Activated CD4-positive, alpha-beta T cell treated with anti-CD3 and anti-CD28 coated beads for 36 hours (primary cell): ENCODE measurements around the gene ATP8B2. TPM values are rescaled to one million over a fixed set of nuclear protein-coding genes. Genes with fewer than 3 reads are reported as not detected.

ENCODE experiments used
- ATAC-seq: fragments of 200-7000 bp; cut with Tn5 transposase; one replicate; pipeline ENCODE4 v1.10.0; 2021; ENCODE audit warnings: mild to moderate bottlenecking, moderate library complexity
- CTCF ChIA-PET: fragments of 350-600 bp; sonication (Branson Sonifier 250); formaldehyde crosslinking; loops from one replicate; lab custom pipeline; 2021; ENCODE audit warnings: antibody characterized with exemption; lab: Charles Lee
- POLR2A ChIA-PET: fragments of 350-600 bp; sonication (Branson Sonifier 250); formaldehyde crosslinking; loops from one replicate; lab custom pipeline; 2021; ENCODE audit warnings: antibody characterized with exemption, inconsistent platforms; lab: Charles Lee
- DNase-seq: peaks from one replicate; pipeline ENCODE4 v3.0.0-alpha.2; 2020
- H3K27ac Mint-ChIP-seq: one replicate; pipeline ENCODE4 v1.8.0; 2021; ENCODE audit warnings: mixed read lengths
- H3K27me3 Mint-ChIP-seq: one replicate; pipeline ENCODE4 v1.8.0; 2021; ENCODE audit warnings: mixed read lengths
- H3K36me3 Mint-ChIP-seq: one replicate; pipeline ENCODE4 v1.8.0; 2021; ENCODE audit warnings: low read depth, mixed read lengths
- H3K4me1 Mint-ChIP-seq: one replicate; pipeline ENCODE4 v1.8.0; 2021; ENCODE audit warnings: mixed read lengths
- H3K4me3 Mint-ChIP-seq: one replicate; pipeline ENCODE4 v1.8.0; 2021; ENCODE audit warnings: mild to moderate bottlenecking, moderate library complexity, mixed read lengths
- H3K9me3 Mint-ChIP-seq: one replicate; pipeline ENCODE4 v1.8.0; 2021; ENCODE audit warnings: low read depth, mixed read lengths
- intact Hi-C, 2 experiments: fragments of 100-400 bp; cut with DNase I in 1 of 2; cut with micrococcal nuclease in 1 of 2; formaldehyde crosslinking; loops; one replicate each; pipeline versions ENCODE4 v1.14.2 to v1.15.1; 2022 to 2024; cut with DNase I, micrococcal nuclease
- total RNA-seq, 2 experiments: library from RNA; stranded (reverse); gene quantifications; one replicate each; pipeline ENCODE4 v1.2.3, GENCODE V29; 2021

ATP8B2 gene
- total RNA-seq, 2 experiments from 2014 or later: 48.2 TPM

- ChIA-PET POLR2A (interaction anchor here (0.6 kb wide), 1 partner anchor 15 kb away, joined by 4 read pairs; no protein-coding TSS in a partner anchor), CTCF (interaction anchor here (0.6 to 14.8 kb wide), 3 partner anchors 13 to 1780 kb away, joined by 3 to 163 read pairs (median 3); no protein-coding TSS in a partner anchor)
- DNase-seq (peak; percentile 19), ATAC-seq (no peak)
- peaks cover 55% of the 10 kb centered on the region for H3K4me1 Mint-ChIP-seq
- no peaks in the 10 kb centered on the region for H3K27me3 Mint-ChIP-seq
- no peak overlapping the region for H3K27ac Mint-ChIP-seq
- intact Hi-C loops: no loop called here
- peaks cover 41% of the 10 kb centered on the region for H3K36me3 Mint-ChIP-seq
- H3K4me3 Mint-ChIP-seq: no peak overlapping the region
- H3K9me3 Mint-ChIP-seq: no peaks in the 10 kb centered on the region
Observed at GRCh38 chr1:154348429-154349076, 23.2 kb downstream of the ATP8B2 start.

GRCh38 chr1:154349121-154349520 lies 23.8 kb downstream of the ATP8B2 start:
- no peaks in the 10 kb centered on the region for H3K27me3 Mint-ChIP-seq
- DNase-seq: no peak
- H3K9me3 Mint-ChIP-seq: no peaks in the 10 kb centered on the region
- peaks cover 55% of the 10 kb centered on the region for H3K4me1 Mint-ChIP-seq
- POLR2A ChIA-PET: no interaction called here
- CTCF ChIA-PET: interaction anchor here (0.6 to 14.8 kb wide), 5 partner anchors 13 to 1779 kb away, joined by 3 to 163 read pairs (median 3); no protein-coding TSS in a partner anchor
- H3K36me3 Mint-ChIP-seq: peaks cover 37% of the 10 kb centered on the region
- ATAC-seq: no peak
- no peak overlapping the region for H3K4me3 Mint-ChIP-seq
- no peak overlapping the region for H3K27ac Mint-ChIP-seq
- intact Hi-C loops: no loop called here

GRCh38 chr1:154350383-154350782 lies 25.1 kb downstream of the ATP8B2 start:
- ATAC-seq (no peak), DNase-seq (no peak)
- no peak overlapping the region for H3K4me3 Mint-ChIP-seq
- no peaks in the 10 kb centered on the region for H3K9me3 Mint-ChIP-seq
- intact Hi-C loops: loop anchor here (5.0 to 10.0 kb wide), 3 partner anchors 52 to 194 kb away; no protein-coding TSS in a partner anchor
- POLR2A ChIA-PET: no interaction called here
- no peaks in the 10 kb centered on the region for H3K27me3 Mint-ChIP-seq
- peaks cover 49% of the 10 kb centered on the region for H3K4me1 Mint-ChIP-seq
- CTCF ChIA-PET: interaction anchor here (1.5 to 14.8 kb wide), 2 partner anchors 14 to 151 kb away, joined by 3 to 163 read pairs; no protein-coding TSS in a partner anchor
- H3K36me3 Mint-ChIP-seq: peaks cover 27% of the 10 kb centered on the region
- H3K27ac Mint-ChIP-seq: no peak overlapping the region

GRCh38 chr1:154351363-154352068 lies 26.2 kb downstream of the ATP8B2 start:
- Mint-ChIP-seq H3K36me3 (peaks cover 19% of the 10 kb centered on the region), H3K27me3 (no peaks in the 10 kb centered on the region), H3K4me1 (peaks cover 38% of the 10 kb centered on the region), H3K9me3 (no peaks in the 10 kb centered on the region), H3K27ac (no peak overlapping the region), H3K4me3 (no peak overlapping the region)
- ATAC-seq (no peak), DNase-seq (no peak)
- POLR2A ChIA-PET: interaction anchor here (1.4 kb wide), 1 partner anchor 10 kb away, joined by 3 read pairs; no protein-coding TSS in a partner anchor
- intact Hi-C loops: loop anchor here (2.0 to 10.0 kb wide), 5 partner anchors 51 to 193 kb away; no protein-coding TSS in a partner anchor
- CTCF ChIA-PET: interaction anchor here (0.7 to 14.8 kb wide), 4 partner anchors 16 to 383 kb away, joined by 3 to 163 read pairs (median 3); no protein-coding TSS in a partner anchor

GRCh38 chr1:154352245-154352580 lies 26.9 kb downstream of the ATP8B2 start:
- Mint-ChIP-seq H3K4me1 (peaks cover 35% of the 10 kb centered on the region), H3K9me3 (no peaks in the 10 kb centered on the region), H3K4me3 (peak overlapping the region; percentile 72), H3K36me3 (peaks cover 14% of the 10 kb centered on the region), H3K27ac (peak overlapping the region; percentile 81), H3K27me3 (no peaks in the 10 kb centered on the region)
- DNase-seq (no peak), ATAC-seq (no peak)
- intact Hi-C loops: loop anchor here (2.0 to 10.0 kb wide), 5 partner anchors 50 to 193 kb away; no protein-coding TSS in a partner anchor
- CTCF ChIA-PET: interaction anchor here (0.6 to 14.8 kb wide), 7 partner anchors 8 to 158 kb away, joined by 3 to 163 read pairs (median 3); no protein-coding TSS in a partner anchor
- POLR2A ChIA-PET: interaction anchor here (0.5 to 1.4 kb wide), 2 partner anchors 9 to 87 kb away, joined by 3 to 4 read pairs; no protein-coding TSS in a partner anchor

GRCh38 chr1:154352581-154353459 lies 27.5 kb downstream of the ATP8B2 start:
- Mint-ChIP-seq H3K9me3 (no peaks in the 10 kb centered on the region), H3K27ac (peak overlapping the region; percentile 81), H3K27me3 (no peaks in the 10 kb centered on the region), H3K36me3 (peaks cover 12% of the 10 kb centered on the region), H3K4me3 (peak overlapping the region; percentile 72), H3K4me1 (peaks cover 32% of the 10 kb centered on the region)
- peak; percentile 84 for ATAC-seq
- POLR2A ChIA-PET: interaction anchor here (0.5 to 1.4 kb wide), 2 partner anchors 9 to 87 kb away, joined by 3 to 4 read pairs; no protein-coding TSS in a partner anchor
- DNase-seq: peak; percentile 80
- intact Hi-C loops: loop anchor here (1.0 to 10.0 kb wide), 6 partner anchors 49 to 192 kb away; no protein-coding TSS in a partner anchor
- CTCF ChIA-PET: interaction anchor here (0.5 to 14.8 kb wide), 16 partner anchors 8 to 248 kb away, joined by 3 to 163 read pairs (median 4); no protein-coding TSS in a partner anchor

GRCh38 chr1:154353460-154353904 lies 28.2 kb downstream of the ATP8B2 start:
- intact Hi-C loops: loop anchor here (1.0 to 10.0 kb wide), 6 partner anchors 49 to 191 kb away; no protein-coding TSS in a partner anchor
- CTCF ChIA-PET: interaction anchor here (0.5 to 14.8 kb wide), 12 partner anchors 8 to 247 kb away, joined by 3 to 163 read pairs (median 4); no protein-coding TSS in a partner anchor
- Mint-ChIP-seq H3K4me1 (peaks cover 30% of the 10 kb centered on the region), H3K27me3 (no peaks in the 10 kb centered on the region), H3K4me3 (peak overlapping the region; percentile 72), H3K27ac (peak overlapping the region; percentile 81), H3K36me3 (peaks cover 11% of the 10 kb centered on the region), H3K9me3 (no peaks in the 10 kb centered on the region)
- peak; percentile 83 for ATAC-seq
- peak; percentile 54 for DNase-seq
- POLR2A ChIA-PET: no interaction called here

- H3K36me3 Mint-ChIP-seq: peaks cover 7% of the 10 kb centered on the region
- intact Hi-C loops: loop anchor here (1.0 to 10.0 kb wide), 6 partner anchors 48 to 191 kb away; no protein-coding TSS in a partner anchor
- ChIA-PET CTCF (interaction anchor here (0.6 to 14.8 kb wide), 9 partner anchors 10 to 247 kb away, joined by 3 to 163 read pairs (median 4); no protein-coding TSS in a partner anchor), POLR2A (no interaction called here)
- H3K27ac Mint-ChIP-seq: peak overlapping the region; percentile 81
- no peaks in the 10 kb centered on the region for H3K9me3 Mint-ChIP-seq
- DNase-seq (no peak), ATAC-seq (no peak)
- peaks cover 30% of the 10 kb centered on the region for H3K4me1 Mint-ChIP-seq
- H3K27me3 Mint-ChIP-seq: no peaks in the 10 kb centered on the region
- no peak overlapping the region for H3K4me3 Mint-ChIP-seq
Observed at GRCh38 chr1:154353966-154354365, 28.6 kb downstream of the ATP8B2 start.

GRCh38 chr1:154358519-154358918 lies 33.2 kb downstream of the ATP8B2 start:
- no peaks in the 10 kb centered on the region for H3K36me3 Mint-ChIP-seq
- intact Hi-C loops: loop anchor here (10.0 kb wide), 1 partner anchor 186 kb away; no protein-coding TSS in a partner anchor
- no peak overlapping the region for H3K4me3 Mint-ChIP-seq
- H3K4me1 Mint-ChIP-seq: peaks cover 14% of the 10 kb centered on the region
- no peak for ATAC-seq
- H3K9me3 Mint-ChIP-seq: no peaks in the 10 kb centered on the region
- no peaks in the 10 kb centered on the region for H3K27me3 Mint-ChIP-seq
- no peak for DNase-seq
- POLR2A ChIA-PET: no interaction called here
- CTCF ChIA-PET: no interaction called here
- no peak overlapping the region for H3K27ac Mint-ChIP-seq

- ATAC-seq (no peak), DNase-seq (no peak)
- H3K27me3 Mint-ChIP-seq: no peaks in the 10 kb centered on the region
- no peaks in the 10 kb centered on the region for H3K36me3 Mint-ChIP-seq
- H3K4me3 Mint-ChIP-seq: no peak overlapping the region
- intact Hi-C loops: no loop called here
- CTCF ChIA-PET: no interaction called here
- no peak overlapping the region for H3K27ac Mint-ChIP-seq
- peaks cover 2% of the 10 kb centered on the region for H3K4me1 Mint-ChIP-seq
- POLR2A ChIA-PET: no interaction called here
- no peaks in the 10 kb centered on the region for H3K9me3 Mint-ChIP-seq
Observed at GRCh38 chr1:154360288-154360687, 35.0 kb downstream of the ATP8B2 start.
